ENCODE results near the gene PLCH2.
"Not testable (repeated sequence)": the region's sequence is repeated elsewhere in the genome, so short reads cannot be mapped to it uniquely, and the experiment has no call there.

- TF ChIP-seq CTCF, POLR2A (IDR thresholded peaks at IDR 0.05): not testable (repeated sequence)
Measured at GRCh38 chr1:2440346-2440745, 35.7 kb upstream of the PLCH2 start.

All from body of pancreas (tissue), 4 donors.